Spleen (tissue), 7 donors: Measurements from ENCODE around the gene TMEM40.

Source experiments
- POLR2A ChIP-seq, 3 donors: fragments of 450-650 bp; IDR thresholded peaks; one replicate each; pipeline ENCODE4 v1.5.1; 2017; ENCODE audit warnings: antibody characterized with exemption in 3 of 3, mild to moderate bottlenecking in 1 of 3
- POLR2AphosphoS5 ChIP-seq, 3 donors: sonication (generic); formaldehyde crosslinking; IDR thresholded peaks; one replicate each; pipeline ENCODE4 v1.5.1; 2017; ENCODE audit warnings: antibody characterized with exemption in 3 of 3
- TF ChIP-seq, protein P1 (sequence below), 11 experiments: fragments of 200-600 bp in 7 of 11; fragments of 450-650 bp in 4 of 11; sonication (generic) in 4 of 11; IDR thresholded peaks in 8 of 11; conservative IDR thresholded peaks in 3 of 11; 1 replicate in 7 of 11; 2 replicates in 4 of 11; pipeline versions ENCODE4 v1.4.0 to v1.8.0; 2016 to 2021; ENCODE audit warnings: antibody characterized with exemption in 11 of 11, inconsistent platforms in 4 of 11, mild to moderate bottlenecking in 1 of 11
- donor health status: DM: no; HTN: no; CAD: no; lungs with moderate emphysema.
- donor health status: DM: no; HTN: no; CAD: no.
- donor health status: DM: no; HTN: no; CAD: no.

DNA sequence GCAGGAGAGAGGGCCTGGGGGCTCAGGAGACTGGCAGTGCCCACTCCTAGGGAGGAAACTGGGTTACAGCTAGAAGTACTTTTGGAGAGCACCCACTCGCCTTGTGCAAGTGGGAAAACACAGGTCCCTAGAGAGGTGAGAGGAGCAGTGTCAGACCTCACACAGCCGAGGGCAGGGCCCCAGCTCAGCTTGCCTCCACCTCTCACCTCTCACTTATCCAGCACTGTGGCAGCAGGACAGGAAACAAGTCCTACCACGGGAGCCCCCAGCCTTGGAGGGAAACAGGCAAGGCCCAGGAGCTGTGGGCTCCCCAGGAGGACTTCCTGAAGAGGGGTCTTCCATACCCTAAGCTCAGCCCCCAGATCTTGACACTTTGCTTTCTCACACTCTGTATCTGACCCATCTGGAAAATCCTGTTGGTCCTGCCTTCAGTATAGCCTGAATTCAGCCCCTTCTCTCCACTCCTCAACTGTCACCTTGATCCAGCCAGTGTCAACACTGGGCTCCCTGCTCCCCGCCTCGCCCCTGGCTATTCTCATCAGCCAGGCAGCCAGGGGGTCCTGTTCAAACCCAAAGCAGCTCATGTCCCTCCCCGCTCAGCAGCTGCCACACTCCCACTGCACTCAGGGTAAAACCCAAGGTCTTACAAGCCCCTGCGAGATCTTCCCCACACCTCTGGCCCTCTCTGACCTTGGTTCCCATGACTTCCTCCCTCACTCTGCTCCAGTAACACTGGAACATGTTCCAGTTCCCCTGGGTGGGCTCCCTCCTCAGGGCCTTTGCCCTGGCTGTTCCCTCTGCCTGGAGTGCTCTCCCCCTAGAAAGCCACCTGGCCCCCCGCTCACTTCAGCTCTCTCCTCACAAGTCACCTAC lies 870 bp upstream of the TMEM40 start:
- no peak for TF ChIP-seq POLR2A (IDR thresholded peaks at IDR 0.05)
- TF ChIP-seq, protein P1, sequence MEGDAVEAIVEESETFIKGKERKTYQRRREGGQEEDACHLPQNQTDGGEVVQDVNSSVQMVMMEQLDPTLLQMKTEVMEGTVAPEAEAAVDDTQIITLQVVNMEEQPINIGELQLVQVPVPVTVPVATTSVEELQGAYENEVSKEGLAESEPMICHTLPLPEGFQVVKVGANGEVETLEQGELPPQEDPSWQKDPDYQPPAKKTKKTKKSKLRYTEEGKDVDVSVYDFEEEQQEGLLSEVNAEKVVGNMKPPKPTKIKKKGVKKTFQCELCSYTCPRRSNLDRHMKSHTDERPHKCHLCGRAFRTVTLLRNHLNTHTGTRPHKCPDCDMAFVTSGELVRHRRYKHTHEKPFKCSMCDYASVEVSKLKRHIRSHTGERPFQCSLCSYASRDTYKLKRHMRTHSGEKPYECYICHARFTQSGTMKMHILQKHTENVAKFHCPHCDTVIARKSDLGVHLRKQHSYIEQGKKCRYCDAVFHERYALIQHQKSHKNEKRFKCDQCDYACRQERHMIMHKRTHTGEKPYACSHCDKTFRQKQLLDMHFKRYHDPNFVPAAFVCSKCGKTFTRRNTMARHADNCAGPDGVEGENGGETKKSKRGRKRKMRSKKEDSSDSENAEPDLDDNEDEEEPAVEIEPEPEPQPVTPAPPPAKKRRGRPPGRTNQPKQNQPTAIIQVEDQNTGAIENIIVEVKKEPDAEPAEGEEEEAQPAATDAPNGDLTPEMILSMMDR (IDR thresholded peaks at IDR 0.05 in 8 of 11, conservative IDR thresholded peaks at IDR 0.05 in 3 of 11): no peak
- no peak for TF ChIP-seq POLR2AphosphoS5 (IDR thresholded peaks at IDR 0.05)
